AG04450 (cell line): ENCODE measurements around the gene DEDD2. TPM values are rescaled to one million over a fixed set of nuclear protein-coding genes. Genes with fewer than 3 reads are reported as not detected.

Source experiments
- CTCF ChIA-PET: fragments of 300-600, 350-600 bp; formaldehyde crosslinking; extraction: SDS; loops from one replicate; lab custom pipeline; 2022; ENCODE audit warnings: antibody characterized with exemption, inconsistent platforms; lab: Charles Lee
- POLR2A ChIA-PET: fragments of 350-600 bp; formaldehyde crosslinking; extraction: SDS; loops from one replicate; lab custom pipeline; 2021; ENCODE audit warnings: antibody characterized with exemption, inconsistent platforms; lab: Yijun Ruan, JAX
- DNase-seq: peaks from one replicate; pipeline ENCODE4 v3.0.0-alpha.2; 2011; ENCODE audit warnings: low read depth, low spot score
- H3K27ac ChIP-seq: one replicate; pipeline ENCODE4 v1.5.1; 2012; ENCODE audit warnings: low read depth, low read length, control low read depth
- H3K27me3 ChIP-seq: one replicate; pipeline ENCODE4 v1.6.0; 2012; ENCODE audit warnings: low read length; ENCODE audit not compliant: control insufficient read depth, insufficient read depth
- H3K4me3 ChIP-seq: 2 replicates; pipeline ENCODE4 v1.5.1; 2011; ENCODE audit warnings: mild to moderate bottlenecking, low read depth, low read length, control low read depth
- H3K9me3 ChIP-seq: 2 replicates; pipeline ENCODE4 v1.5.1; 2012; ENCODE audit warnings: low read length; ENCODE audit not compliant: control insufficient read depth, insufficient read depth
- polyA plus RNA-seq: library from polyadenylated mRNA; depleted of rRNA; stranded (reverse); fragments of >200 nt; gene quantifications from 2 replicates; pipeline ENCODE4 v1.2.3, GENCODE V29; 2011
- TF ChIP-seq, protein P1 (sequence below): IDR thresholded peaks from 2 replicates; pipeline ENCODE4 v1.5.1; 2011; ENCODE audit warnings: low read depth, low read length, control low read depth, inconsistent platforms

Gene DEDD2
- polyA plus RNA-seq, 1 experiment: 11.8 TPM

DNA sequence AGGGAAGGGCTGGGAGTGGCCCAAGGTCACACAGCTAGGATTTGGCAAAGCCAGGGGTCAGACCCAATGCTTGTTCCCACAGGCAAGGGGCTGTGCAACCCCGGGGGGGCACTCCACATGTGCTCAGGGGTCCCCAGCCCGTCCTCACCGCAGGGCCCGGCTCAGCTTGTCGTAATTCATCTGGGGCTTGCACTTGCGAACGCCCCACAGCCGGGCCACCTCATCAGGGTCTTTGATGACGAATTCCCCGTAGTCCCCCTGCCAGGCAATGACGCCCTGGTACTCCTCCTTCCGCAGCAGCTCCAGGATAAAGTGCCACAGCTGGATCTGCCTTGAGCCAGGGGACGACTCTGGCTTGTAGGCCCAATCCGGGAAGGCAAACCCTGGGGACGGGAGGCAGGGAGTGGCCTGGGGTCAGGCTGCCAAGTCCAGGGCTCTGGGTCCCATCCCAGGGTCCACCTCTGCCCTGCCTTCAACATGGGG is 32.7 kb upstream of the DEDD2 start:
- Histone ChIP-seq H3K9me3 (peaks cover 7% of the 10 kb centered on the region; the same call in 1 of the 2 replicates), H3K27me3 (no peaks in the 10 kb centered on the region), H3K4me3 (no peak overlapping the region; the same call in 1 of the 2 replicates), H3K27ac (peak overlapping the region; percentile 47)
- ChIA-PET CTCF (interaction anchor here (0.9 kb wide), 1 partner anchor 30 kb away, joined by 7 read pairs; no protein-coding TSS in a partner anchor), POLR2A (interaction anchor here (0.7 to 2.9 kb wide), 2 partner anchors 29 to 52 kb away, joined by 4 to 8 read pairs; partner anchors contain the start of gene PRR19)
- DNase-seq: no peak
- TF ChIP-seq, protein P1, sequence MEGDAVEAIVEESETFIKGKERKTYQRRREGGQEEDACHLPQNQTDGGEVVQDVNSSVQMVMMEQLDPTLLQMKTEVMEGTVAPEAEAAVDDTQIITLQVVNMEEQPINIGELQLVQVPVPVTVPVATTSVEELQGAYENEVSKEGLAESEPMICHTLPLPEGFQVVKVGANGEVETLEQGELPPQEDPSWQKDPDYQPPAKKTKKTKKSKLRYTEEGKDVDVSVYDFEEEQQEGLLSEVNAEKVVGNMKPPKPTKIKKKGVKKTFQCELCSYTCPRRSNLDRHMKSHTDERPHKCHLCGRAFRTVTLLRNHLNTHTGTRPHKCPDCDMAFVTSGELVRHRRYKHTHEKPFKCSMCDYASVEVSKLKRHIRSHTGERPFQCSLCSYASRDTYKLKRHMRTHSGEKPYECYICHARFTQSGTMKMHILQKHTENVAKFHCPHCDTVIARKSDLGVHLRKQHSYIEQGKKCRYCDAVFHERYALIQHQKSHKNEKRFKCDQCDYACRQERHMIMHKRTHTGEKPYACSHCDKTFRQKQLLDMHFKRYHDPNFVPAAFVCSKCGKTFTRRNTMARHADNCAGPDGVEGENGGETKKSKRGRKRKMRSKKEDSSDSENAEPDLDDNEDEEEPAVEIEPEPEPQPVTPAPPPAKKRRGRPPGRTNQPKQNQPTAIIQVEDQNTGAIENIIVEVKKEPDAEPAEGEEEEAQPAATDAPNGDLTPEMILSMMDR: no peak

DNA sequence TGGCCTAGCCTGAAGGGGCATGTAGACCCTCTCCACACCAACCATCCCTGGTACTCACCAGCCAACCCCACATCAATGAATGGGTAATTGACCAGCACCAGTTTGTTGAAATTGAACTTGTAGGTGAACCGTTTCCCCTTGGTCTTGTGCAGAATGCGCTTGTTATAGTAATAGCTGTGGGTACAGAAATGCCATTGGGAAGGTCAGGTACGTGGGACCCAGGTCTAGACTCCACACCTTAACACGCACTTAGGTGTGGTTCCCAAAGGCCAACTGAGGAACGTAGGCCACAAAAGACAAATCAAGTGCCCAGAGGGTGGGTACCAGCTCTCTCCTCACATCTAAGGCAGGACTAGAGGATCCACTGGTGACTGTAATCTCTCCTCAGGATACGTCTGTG is 32.3 kb upstream of the DEDD2 start:
- H3K9me3 ChIP-seq: peaks cover 7% of the 10 kb centered on the region; the same call in 1 of the 2 replicates

DNA sequence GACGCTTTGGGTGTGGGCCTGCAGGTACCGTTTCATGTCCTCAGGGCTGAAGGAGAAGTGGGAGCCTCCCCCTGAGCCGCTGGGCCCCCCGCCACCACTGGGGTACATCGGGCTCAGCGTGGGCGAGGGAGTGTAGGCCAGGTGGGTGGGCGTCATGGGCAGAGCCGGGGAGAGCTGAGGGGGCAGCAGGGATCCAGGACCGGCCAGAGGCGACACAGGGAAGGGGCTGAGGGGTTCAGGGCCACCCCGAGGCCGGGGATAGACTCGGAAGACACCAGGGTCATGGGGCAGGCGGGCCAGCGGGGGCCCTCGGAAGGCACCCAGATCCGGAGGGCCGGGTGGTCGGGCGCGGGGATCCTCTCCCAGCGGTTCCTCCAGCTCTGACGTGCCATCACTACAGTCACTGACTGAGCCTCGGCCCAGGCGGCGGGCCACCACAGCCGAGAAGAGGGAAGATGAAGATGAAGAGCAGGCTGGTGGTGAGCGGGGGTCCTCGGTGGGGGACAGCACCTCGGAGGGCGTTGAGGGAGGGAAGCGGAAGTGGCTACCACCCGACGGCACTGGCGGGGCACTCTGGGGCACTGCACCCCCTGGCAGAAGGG is 31.8 kb upstream of the DEDD2 start:
- H3K9me3 ChIP-seq: peaks cover 2% of the 10 kb centered on the region; the same call in 1 of the 2 replicates
- CTCF ChIA-PET: interaction anchor here (8.4 kb wide), 1 partner anchor 29 kb away, joined by 118 read pairs; no protein-coding TSS in a partner anchor
- H3K4me3 ChIP-seq: no peak overlapping the region
- DNase-seq: no peak
- POLR2A ChIA-PET: interaction anchor here (0.8 to 2.9 kb wide), 2 partner anchors 30 to 33 kb away, joined by 3 to 8 read pairs; no protein-coding TSS in a partner anchor
- TF ChIP-seq, protein P1: no peak
- H3K27ac ChIP-seq: no peak overlapping the region
- H3K27me3 ChIP-seq: no peaks in the 10 kb centered on the region

More for the DNA sequence above, 32.3 kb upstream of the DEDD2 start:
- Histone ChIP-seq H3K4me3 (no peak overlapping the region), H3K27me3 (no peaks in the 10 kb centered on the region), H3K27ac (no peak overlapping the region)
- no peak for DNase-seq
- TF ChIP-seq, protein P1: no peak
- POLR2A ChIA-PET: interaction anchor here (2.9 kb wide), 1 partner anchor 30 kb away, joined by 8 read pairs; no protein-coding TSS in a partner anchor
- CTCF ChIA-PET: interaction anchor here (0.9 kb wide), 1 partner anchor 30 kb away, joined by 7 read pairs; no protein-coding TSS in a partner anchor

DNA sequence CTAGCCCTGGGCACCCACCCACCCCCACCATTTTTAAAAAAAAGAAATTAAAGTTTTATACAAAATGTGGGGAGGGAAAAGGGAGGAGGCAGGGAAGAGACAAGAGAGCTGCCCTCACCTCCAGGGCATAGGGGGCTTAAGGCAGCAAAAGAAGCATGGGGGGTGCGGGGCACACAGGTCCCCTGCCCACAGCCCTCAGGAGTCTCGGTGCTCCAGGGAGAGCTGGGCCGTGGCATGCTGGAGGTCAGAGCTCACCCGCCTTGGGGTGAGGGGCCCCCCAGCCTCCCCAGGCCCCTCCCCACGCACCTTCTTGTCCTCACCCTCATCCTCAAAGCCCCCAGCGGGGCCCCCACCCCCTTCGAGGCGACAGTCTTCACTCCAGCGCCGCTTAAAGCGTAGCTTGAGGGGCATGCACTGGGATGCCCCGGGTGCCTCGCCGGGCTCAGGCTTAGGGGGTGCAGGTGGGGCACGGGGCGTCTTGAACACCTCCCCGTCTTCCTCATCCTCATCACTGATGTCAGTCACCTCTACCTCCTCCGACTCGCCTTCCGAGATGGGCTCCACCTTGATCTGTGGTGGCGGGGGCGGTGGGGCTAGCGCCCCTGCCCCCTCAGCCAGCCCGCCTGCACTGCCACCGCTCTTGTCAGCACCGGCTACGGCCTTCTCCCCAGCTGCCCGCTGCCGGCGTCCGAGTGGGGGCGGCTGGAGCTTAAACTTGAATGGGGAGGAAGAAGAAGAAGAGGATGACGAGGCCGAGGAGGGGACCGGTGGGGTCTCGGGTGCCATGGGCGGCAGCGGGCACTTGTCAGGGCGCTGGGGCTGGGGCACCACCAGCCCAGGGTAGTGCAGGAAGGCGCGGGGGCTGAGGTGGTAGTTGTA is 31.0 kb upstream of the DEDD2 start:
- Histone ChIP-seq H3K9me3 (no peaks in the 10 kb centered on the region; the same call in 1 of the 2 replicates), H3K4me3 (no peak overlapping the region), H3K27ac (no peak overlapping the region), H3K27me3 (no peaks in the 10 kb centered on the region)
- TF ChIP-seq, protein P1: no peak
- ChIA-PET POLR2A (interaction anchor here (0.8 to 2.9 kb wide), 2 partner anchors 31 to 33 kb away, joined by 3 to 8 read pairs; no protein-coding TSS in a partner anchor), CTCF (interaction anchor here (8.4 kb wide), 1 partner anchor 30 kb away, joined by 118 read pairs; no protein-coding TSS in a partner anchor)
- DNase-seq: no peak
